Measurements from ENCODE around the gene SPG7.
A peak's percentile ranks its signal among the peaks of the same experiment; 100 is the strongest.
"Not testable (repeated sequence)": the region's sequence is repeated elsewhere in the genome, so short reads cannot be mapped to it uniquely, and the experiment has no call there.

The SPG7 gene

DNA sequence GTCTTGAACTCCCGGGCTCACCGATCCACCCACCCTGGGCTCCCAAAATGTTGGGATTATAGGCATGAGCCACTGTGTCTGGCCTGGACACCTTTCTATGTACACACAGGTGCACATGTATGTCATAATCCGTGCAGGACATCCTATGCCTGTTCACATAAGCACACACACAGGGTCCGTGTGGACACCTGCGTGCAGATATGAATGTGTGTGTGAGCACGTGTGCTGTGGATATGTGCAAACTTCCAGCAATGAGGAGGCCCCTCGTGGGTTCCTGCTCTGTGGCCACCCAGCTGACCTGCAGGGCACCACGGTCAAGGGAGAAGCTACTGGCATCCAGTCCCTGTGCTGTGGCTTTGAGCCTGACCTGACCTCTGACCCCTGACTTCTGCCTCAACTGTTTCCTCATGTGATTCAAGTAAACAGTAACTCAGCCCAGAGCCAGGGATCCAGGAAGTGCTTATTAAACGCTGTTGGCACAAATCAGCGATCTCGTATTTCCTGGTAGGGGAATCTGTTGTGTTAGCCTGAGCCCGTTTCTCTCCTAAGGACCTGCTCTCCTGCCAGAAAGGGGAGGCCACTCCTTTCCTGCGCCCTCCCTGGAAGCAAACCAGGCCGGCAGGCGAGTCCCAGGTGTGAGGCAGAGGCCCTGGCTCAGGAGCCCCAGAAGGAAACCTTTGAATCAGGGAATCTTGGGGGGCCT lies 73.8 kb downstream of the SPG7 start:
- peak; percentile 27 for DNase-seq

GRCh38 chr16:89582614-89583196 lies 74.5 kb downstream of the SPG7 start:
- no peak for DNase-seq

GRCh38 chr16:89583197-89583894 lies 75.1 kb downstream of the SPG7 start:
- no peak for DNase-seq

GRCh38 chr16:89583895-89584644 lies 75.9 kb downstream of the SPG7 start:
- no peak for DNase-seq

- DNase-seq, result no peak
Observed at GRCh38 chr16:89584768-89585549, 76.8 kb downstream of the SPG7 start.

DNA sequence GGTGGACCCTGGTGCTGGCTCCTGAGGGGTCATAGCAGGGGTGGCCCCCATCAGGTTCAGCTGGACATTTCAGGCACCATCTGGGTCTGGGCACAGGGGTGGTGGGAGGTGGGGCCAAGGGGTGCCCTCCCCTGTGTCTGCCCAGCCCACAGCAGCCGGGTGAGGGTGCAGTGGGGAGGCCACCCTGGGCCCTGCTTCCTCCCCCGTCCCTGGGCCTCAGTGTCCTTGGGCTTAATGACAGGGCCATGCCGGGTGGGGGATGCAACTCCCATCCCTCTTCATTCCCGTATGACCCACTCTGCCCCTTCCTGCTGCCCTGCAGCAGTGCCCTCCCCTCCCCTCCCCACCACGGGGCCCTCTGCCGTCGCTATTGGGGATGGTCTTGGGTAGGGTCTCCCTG lies 78.0 kb downstream of the SPG7 start:
- DNase-seq, result no peak

DNA sequence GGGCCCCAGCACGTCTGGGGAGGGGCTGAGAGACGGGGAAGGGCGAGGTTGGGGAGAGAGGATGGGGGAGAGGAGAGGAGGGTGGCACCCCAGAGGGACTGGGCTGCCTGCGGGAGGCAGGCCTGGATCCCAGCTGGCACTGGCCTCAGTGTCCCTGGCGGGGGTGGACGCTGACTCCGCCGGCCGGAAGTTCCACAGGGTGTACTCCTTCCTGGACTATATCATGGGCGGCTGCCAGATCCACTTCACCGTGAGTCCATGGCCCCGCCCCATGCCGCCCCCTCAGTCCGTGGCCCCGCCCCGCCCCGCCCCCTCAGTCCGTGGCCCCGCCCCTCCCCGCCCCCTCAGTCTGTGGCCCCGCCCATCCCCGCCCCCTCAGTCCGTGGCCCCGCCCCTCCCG lies 78.7 kb downstream of the SPG7 start:
- no peak for DNase-seq

DNA sequence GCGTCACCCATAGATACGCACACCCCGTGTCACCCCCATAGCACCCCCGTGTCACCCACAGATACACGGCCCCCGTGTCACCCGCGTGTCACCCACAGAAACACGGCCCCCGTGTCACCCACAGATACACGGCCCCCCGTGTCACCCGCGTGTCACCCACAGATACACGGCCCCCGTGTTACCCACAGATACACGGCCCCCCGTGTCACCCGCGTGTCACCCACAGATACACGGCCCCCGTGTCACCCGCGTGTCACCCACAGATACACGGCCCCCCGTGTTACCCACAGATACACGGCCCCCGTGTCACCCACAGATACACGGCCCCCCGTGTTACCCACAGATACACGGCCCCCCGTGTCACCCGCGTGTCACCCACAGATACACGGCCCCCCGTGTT lies 79.5 kb downstream of the SPG7 start:
- DNase-seq, result not testable (repeated sequence)

- DNase-seq, result no peak
Observed at GRCh38 chr16:89588413-89589109, 80.4 kb downstream of the SPG7 start.

GRCh38 chr16:89589241-89589926 lies 81.2 kb downstream of the SPG7 start:
- no peak for DNase-seq

GRCh38 chr16:89593841-89594240 lies 85.6 kb downstream of the SPG7 start:
- no peak for DNase-seq

DNA sequence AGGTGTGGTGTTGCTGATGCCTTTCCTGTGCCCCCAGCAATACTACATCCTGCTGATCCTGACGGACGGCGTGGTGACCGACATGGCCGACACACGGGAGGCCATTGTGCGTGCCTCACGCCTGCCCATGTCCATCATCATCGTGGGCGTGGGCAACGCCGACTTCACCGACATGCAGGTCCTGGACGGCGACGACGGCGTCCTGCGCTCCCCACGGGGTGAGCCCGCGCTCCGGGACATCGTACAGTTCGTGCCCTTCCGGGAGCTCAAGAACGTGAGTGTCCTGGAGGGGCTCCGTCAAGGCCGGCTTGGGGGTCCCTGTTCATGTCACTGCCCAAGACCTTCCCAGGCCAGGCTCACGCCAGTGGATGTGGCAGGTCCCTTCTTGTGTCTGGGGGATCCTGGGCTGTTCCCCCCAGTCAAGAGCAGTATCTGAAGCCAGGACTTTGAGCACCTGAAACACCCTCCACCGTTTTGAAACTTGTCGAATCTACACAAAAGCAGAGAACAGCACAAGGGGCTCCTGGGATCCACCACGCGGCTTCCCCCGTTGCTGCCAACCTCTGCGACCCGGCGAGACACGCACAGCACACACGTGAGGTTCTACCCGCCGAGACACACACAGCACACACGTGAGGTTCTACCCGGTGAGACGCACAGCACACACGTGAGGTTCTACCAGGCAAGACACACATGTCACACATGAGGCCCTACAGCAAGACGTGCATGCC lies 87.3 kb downstream of the SPG7 start:
- DNase-seq, result no peak

- no peak for DNase-seq
Observed at GRCh38 chr16:89596061-89596689, 88.0 kb downstream of the SPG7 start.

- DNase-seq, result no peak
Observed at GRCh38 chr16:89596957-89597649, 88.9 kb downstream of the SPG7 start.

DNA sequence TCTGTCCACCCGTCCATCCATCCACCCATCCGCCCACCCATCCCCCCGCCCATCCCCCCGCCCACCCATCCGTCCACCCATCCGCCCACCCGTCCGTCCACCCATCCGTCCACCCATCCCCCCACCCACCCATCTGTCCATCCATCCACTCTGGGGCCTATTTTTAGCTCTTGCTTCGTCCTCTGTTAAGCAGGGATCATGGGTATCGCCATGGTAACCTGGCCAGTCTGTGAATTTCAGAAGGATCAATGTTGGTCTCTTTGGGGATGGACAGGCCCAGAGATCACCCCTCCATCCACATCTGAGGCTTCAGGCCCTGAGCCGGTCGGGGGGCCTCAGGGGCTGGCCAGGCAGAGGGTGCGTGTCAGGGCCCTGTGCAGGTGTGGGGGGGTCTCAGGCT lies 90.0 kb downstream of the SPG7 start:
- DNase-seq, result no peak

DNA sequence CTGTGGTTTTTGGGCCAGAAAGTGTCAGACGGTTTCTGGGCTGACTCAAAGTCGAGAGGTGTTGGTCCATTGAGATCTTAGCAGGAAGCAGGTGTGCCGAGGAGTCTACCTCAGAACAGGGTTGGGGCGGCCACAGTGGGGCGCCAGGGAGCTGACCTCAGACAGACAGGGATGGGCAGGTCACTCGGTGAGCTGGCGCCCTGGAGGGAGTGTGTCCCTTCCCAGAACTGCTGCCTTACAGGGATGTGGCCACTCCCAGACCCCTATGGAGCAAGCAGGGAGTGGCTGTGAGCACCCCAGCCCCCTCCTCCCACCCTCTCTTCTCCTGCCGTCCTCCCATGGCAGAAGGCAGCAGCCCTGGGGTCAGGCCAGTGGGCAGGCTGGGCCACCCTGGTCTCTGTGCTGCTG lies 91.3 kb downstream of the SPG7 start:
- DNase-seq, result no peak

GRCh38 chr16:89599902-89600301 lies 91.7 kb downstream of the SPG7 start:
- DNase-seq, result no peak

- no peak for DNase-seq
Observed at GRCh38 chr16:89600427-89600826, 92.2 kb downstream of the SPG7 start.

GRCh38 chr16:89600956-89601355 lies 92.8 kb downstream of the SPG7 start:
- DNase-seq, result peak; percentile 7

- no peak for DNase-seq
Observed at GRCh38 chr16:89601906-89602272, 93.7 kb downstream of the SPG7 start.
